ENCODE data around the gene GRM2. TPM values are rescaled to one million over a fixed set of nuclear protein-coding genes. Genes with fewer than 3 reads are reported as not detected.

Gene GRM2
- total and polyA plus RNA-seq, 2 of the 8 experiments (the other 6 are each of a cell fraction or from before 2014, with no cell fraction given), result 3.9 to 10.5 TPM

DNA sequence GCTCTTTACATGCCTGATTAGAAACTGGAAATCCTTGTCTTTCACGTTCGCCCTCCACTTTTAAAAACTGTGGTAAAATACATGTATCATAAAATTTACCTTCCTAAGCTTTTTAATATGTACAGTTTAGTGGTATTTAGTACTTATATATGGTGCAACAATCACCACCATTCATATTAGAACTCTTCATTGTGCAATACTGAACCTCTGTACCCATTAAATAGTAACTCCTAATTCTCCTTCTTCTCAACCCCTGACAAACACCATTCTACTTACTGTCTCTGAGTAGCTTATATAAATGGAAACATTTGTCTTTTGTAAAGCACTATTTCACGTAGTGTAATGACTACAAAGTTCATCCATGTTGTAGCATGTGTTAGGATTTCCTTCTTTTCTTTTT, 28.2 kb downstream of the GRM2 start:
- Histone ChIP-seq H3K36me3 (ENCODE audit: control insufficient read depth in 2 of 4, insufficient read depth in 4 of 4, low read length in 3 of 4) (no peaks in the 10 kb centered on the region), H3K27me3 (replicated peaks in 1 of 4; ENCODE audit: control insufficient read depth in 3 of 4, extremely low read depth in 1 of 4, insufficient read depth in 3 of 4, low read length in 3 of 4) (no peaks in the 10 kb centered on the region), H3K9me3 (ENCODE audit: insufficient read depth in 2 of 2, low read depth in 1 of 2, low read length in 1 of 2) (no peaks in the 10 kb centered on the region), H3K79me1 (ENCODE audit: low read depth, low read length) (no peaks in the 10 kb centered on the region), H3K9ac (replicated peaks in 1 of 4; ENCODE audit: extremely low read depth in 1 of 4, low read depth in 3 of 4, low read length in 3 of 4) (no peak overlapping the region), H4K5ac (ENCODE audit: insufficient read length, low read depth, low read length) (no peak overlapping the region), H4K8ac (ENCODE audit: extremely low read depth, insufficient read depth, low read length) (no peak overlapping the region), H2BK12ac (ENCODE audit: low read depth, low read length) (no peak overlapping the region), H3K14ac (ENCODE audit: insufficient read length) (no peak overlapping the region), H2BK120ac (replicated peaks; ENCODE audit: low read depth, low read length) (no peak overlapping the region), H3K4me3 (ENCODE audit: extremely low read depth in 1 of 4, insufficient read depth in 2 of 4, low read depth in 3 of 4, low read length in 4 of 4) (no peak overlapping the region), H3K79me2 (ENCODE audit: control insufficient read depth in 1 of 2, insufficient read depth in 2 of 2, low read length in 2 of 2) (no peaks in the 10 kb centered on the region), H3K4ac (replicated peaks; ENCODE audit: insufficient read length, low read depth, low read length) (no peak overlapping the region), H3K23me2 (ENCODE audit: low read depth, low read length) (no peaks in the 10 kb centered on the region; the same call in 1 of the 2 replicates), H2BK15ac (ENCODE audit: low read length) (no peak overlapping the region), H2BK20ac (ENCODE audit: low read length) (no peak overlapping the region), H4K20me1 (replicated peaks in 1 of 2; ENCODE audit: control insufficient read depth in 1 of 2, insufficient read depth in 2 of 2, low read length in 2 of 2) (no peaks in the 10 kb centered on the region), H3K27ac (ENCODE audit: low read depth, low read length) (no peak overlapping the region), H3K23ac (ENCODE audit: insufficient read length) (no peak overlapping the region), H3K4me1 (replicated peaks in 1 of 4; ENCODE audit: control insufficient read depth in 3 of 4, insufficient read depth in 4 of 4, low read length in 3 of 4) (peaks cover 0 to 5% (median 0%) of the 10 kb centered on the region in 4 experiments; a peak in 2 of 7 replicates), H3K4me2 (ENCODE audit: insufficient read depth in 1 of 2, low read depth in 2 of 2, low read length in 2 of 2) (no peak overlapping the region), H2AFZ (ENCODE audit: low read length) (peak overlapping the region; percentile 86; the same call in 1 of the 2 replicates), H2BK5ac (ENCODE audit: low read depth, low read length) (no peak overlapping the region), H2AK5ac (ENCODE audit: low read depth, low read length) (no peak overlapping the region), H3K56ac (replicated peaks; ENCODE audit: insufficient read length, low read depth, low read length) (no peak overlapping the region), H4K91ac (replicated peaks; ENCODE audit: insufficient read length, low read length) (no peak overlapping the region), H3K18ac (ENCODE audit: extremely low read depth, low read length) (no peak overlapping the region)
- FAIRE-seq (no peak), DNase-seq (ENCODE audit: low read depth in 1 of 2, low spot score in 2 of 2) (no peak)
- POLR2A ChIA-PET (ENCODE audit: partially characterized antibody), result interaction anchor here (1.0 kb wide), 1 partner anchor 14 kb away, joined by 3 read pairs; no protein-coding TSS in a partner anchor
- WGBS, 2 experiments (ENCODE audit: extremely low coverage in 1 of 2, insufficient coverage in 1 of 2, insufficient read length in 1 of 2, insufficient replicate concordance in 2 of 2, low coverage in 1 of 2, low lambda C conversion rate in 2 of 2, missing lambda C conversion rate in 1 of 2), result 69% methylated on average over 3 of the region's 3 CpGs; no CpG with 5 or more reads in 1 of the 2 experiments
- TF ChIP-seq KDM5A (IDR thresholded peaks at IDR 0.05; ENCODE audit: low read length) (no peak), BCL11A (IDR thresholded peaks at IDR 0.05; ENCODE audit: low read depth in 2 of 2, low read length in 2 of 2) (no peak), TCF12 (IDR thresholded peaks at IDR 0.05; ENCODE audit: low read depth, low read length) (no peak), CHD1 (IDR thresholded peaks at IDR 0.05; ENCODE audit: low read depth, low read length) (no peak), CEBPB (IDR thresholded peaks at IDR 0.05; ENCODE audit: low read depth, low read length) (peak; percentile 33; the same call in 1 of the 2 replicates), CBX8 (IDR thresholded peaks at IDR 0.05; ENCODE audit: borderline replicate concordance, low read depth, low read length) (no peak), ASH2L (IDR thresholded peaks at IDR 0.05; ENCODE audit: low read length) (no peak), SP4 (IDR thresholded peaks at IDR 0.05; ENCODE audit: low read length) (no peak), HDAC2 (IDR thresholded peaks at IDR 0.05; ENCODE audit: borderline replicate concordance in 1 of 2, low read depth in 2 of 2, low read length in 2 of 2) (no peak)
- CTCF ChIA-PET (ENCODE audit: partially characterized antibody), result interaction anchor here (0.6 to 3.0 kb wide), 6 partner anchors 10 to 1556 kb away, joined by 3 to 13 read pairs (median 3); no protein-coding TSS in a partner anchor

Measured in H1 (cell line).